ENCODE results near the gene NUDCD3.

Gene NUDCD3

GRCh38 chr7:44490351-44491200, at the start of gene NUDCD3:
TSS of gene NUDCD3 (minus strand) at chr7:44490658. CDS start at chr7:44490600, 58 bp downstream.
- peak; percentile 89 for DNase-seq

GRCh38 chr7:44539669-44540506, 49.4 kb upstream of the NUDCD3 start:
- no peak for DNase-seq

GRCh38 chr7:44538798-44539668, 48.6 kb upstream of the NUDCD3 start:
- no peak for DNase-seq

GRCh38 chr7:44538093-44538797, 47.8 kb upstream of the NUDCD3 start:
- no peak for DNase-seq

GRCh38 chr7:44537442-44537841, 47.0 kb upstream of the NUDCD3 start:
- DNase-seq, result no peak

GRCh38 chr7:44536090-44536489, 45.6 kb upstream of the NUDCD3 start:
- DNase-seq, result no peak

- DNase-seq, result no peak
These were observed 45.0 kb upstream of the NUDCD3 start for GRCh38 chr7:44535348-44536064.

GRCh38 chr7:44534501-44534900, 44.0 kb upstream of the NUDCD3 start:
- DNase-seq, result no peak

GRCh38 chr7:44534087-44534486, 43.6 kb upstream of the NUDCD3 start:
- DNase-seq, result no peak

- DNase-seq, result no peak
These were observed 43.0 kb upstream of the NUDCD3 start for GRCh38 chr7:44533301-44534055.

GRCh38 chr7:44531421-44532380, 41.2 kb upstream of the NUDCD3 start:
- DNase-seq, result no peak

GRCh38 chr7:44530990-44531389, 40.5 kb upstream of the NUDCD3 start:
- DNase-seq, result no peak

GRCh38 chr7:44524811-44525388, 34.4 kb upstream of the NUDCD3 start:
- no peak for DNase-seq

- no peak for DNase-seq
These were observed 31.9 kb upstream of the NUDCD3 start for GRCh38 chr7:44522315-44522714.

GRCh38 chr7:44521347-44522095, 31.1 kb upstream of the NUDCD3 start:
- DNase-seq, result no peak

- no peak for DNase-seq
These were observed 30.1 kb upstream of the NUDCD3 start for GRCh38 chr7:44520574-44520973.

- DNase-seq, result no peak
These were observed 29.1 kb upstream of the NUDCD3 start for GRCh38 chr7:44519546-44519945.

- DNase-seq, result no peak
These were observed 28.3 kb upstream of the NUDCD3 start for GRCh38 chr7:44518761-44519160.
